ENCODE measurements around the gene NEK11.

NEK11 gene

GRCh38 chr3:131223373-131224289 is 197.0 kb downstream of the NEK11 start:
- no peak for DNase-seq (ENCODE audit: low read depth in 2 of 2)

GRCh38 chr3:131224886-131225550 is 198.3 kb downstream of the NEK11 start:
- DNase-seq (ENCODE audit: low read depth in 2 of 2) = no peak

GRCh38 chr3:131228522-131228921 is 201.8 kb downstream of the NEK11 start:
- DNase-seq (ENCODE audit: low read depth in 2 of 2) = no peak

GRCh38 chr3:131231710-131232389 is 205.2 kb downstream of the NEK11 start:
- DNase-seq (ENCODE audit: low read depth in 2 of 2) = no peak

- DNase-seq (ENCODE audit: low read depth in 2 of 2) = no peak
Measured at GRCh38 chr3:131232711-131233267, 206.1 kb downstream of the NEK11 start.

- no peak for DNase-seq (ENCODE audit: low read depth in 2 of 2)
Measured at GRCh38 chr3:131233900-131234668, 207.4 kb downstream of the NEK11 start.

GRCh38 chr3:131236421-131236820 is 209.7 kb downstream of the NEK11 start:
- no peak for DNase-seq (ENCODE audit: low read depth in 2 of 2)

GRCh38 chr3:131238496-131238895 is 211.8 kb downstream of the NEK11 start:
- no peak for DNase-seq (ENCODE audit: low read depth in 2 of 2)

- DNase-seq (ENCODE audit: low read depth in 2 of 2) = no peak
Measured at GRCh38 chr3:131239267-131239666, 212.6 kb downstream of the NEK11 start.

- no peak for DNase-seq (ENCODE audit: low read depth in 2 of 2)
Measured at GRCh38 chr3:131242201-131242600, 215.5 kb downstream of the NEK11 start.

GRCh38 chr3:131250466-131250865 is 223.8 kb downstream of the NEK11 start:
- no peak for DNase-seq (ENCODE audit: low read depth in 2 of 2)

- no peak for DNase-seq (ENCODE audit: low read depth in 2 of 2)
Measured at GRCh38 chr3:131260525-131260924, 233.8 kb downstream of the NEK11 start.

GRCh38 chr3:131261104-131261503 is 234.4 kb downstream of the NEK11 start:
- no peak for DNase-seq (ENCODE audit: low read depth in 2 of 2)

- DNase-seq (ENCODE audit: low read depth in 2 of 2) = no peak
Measured at GRCh38 chr3:131275556-131275955, 248.9 kb downstream of the NEK11 start.

GRCh38 chr3:131277836-131278497 is 251.3 kb downstream of the NEK11 start:
- no peak for DNase-seq (ENCODE audit: low read depth in 2 of 2)

- no peak for DNase-seq (ENCODE audit: low read depth in 2 of 2)
Measured at GRCh38 chr3:131279577-131279976, 252.9 kb downstream of the NEK11 start.

- DNase-seq (ENCODE audit: low read depth in 2 of 2) = no peak
Measured at GRCh38 chr3:131282379-131282778, 255.7 kb downstream of the NEK11 start.

GRCh38 chr3:131282967-131283366 is 256.3 kb downstream of the NEK11 start:
- no peak for DNase-seq (ENCODE audit: low read depth in 2 of 2)

- DNase-seq (ENCODE audit: low read depth in 2 of 2) = no peak
Measured at GRCh38 chr3:131283862-131284261, 257.2 kb downstream of the NEK11 start.

- DNase-seq (ENCODE audit: low read depth in 2 of 2) = no peak
Measured at GRCh38 chr3:131284302-131284701, 257.6 kb downstream of the NEK11 start.

GRCh38 chr3:131285456-131285855 is 258.8 kb downstream of the NEK11 start:
- DNase-seq (ENCODE audit: low read depth in 2 of 2) = no peak
